Bronchial epithelial cell (primary cell): ENCODE results near the gene PPM1G. TPM values are rescaled to one million over a fixed set of nuclear protein-coding genes. Genes with fewer than 3 reads are reported as not detected.

ENCODE experiments used
- DNase-seq: peaks from one replicate; pipeline ENCODE4 v3.0.0-alpha.2; 2010; ENCODE audit warnings: low read depth
- FAIRE-seq: peaks from 2 replicates; lab custom pipeline; 2011; peaks lifted over from hg19 to GRCh38; lab: Jason Lieb, UNC
- H3K27me3 ChIP-seq: 2 replicates; pipeline ENCODE4 v1.5.1; 2011; ENCODE audit warnings: low read length; ENCODE audit not compliant: control insufficient read depth, insufficient read depth
- H3K36me3 ChIP-seq: 2 replicates; pipeline ENCODE4 v1.5.1; 2011; ENCODE audit warnings: low read length; ENCODE audit not compliant: control insufficient read depth, insufficient read depth
- H3K4me3 ChIP-seq: 2 replicates; pipeline ENCODE4 v1.5.1; 2011; ENCODE audit warnings: mild to moderate bottlenecking, low read depth, low read length, control low read depth
- total RNA-seq: library from RNA; depleted of rRNA; stranded (reverse); fragments of >200 nt; gene quantifications from 2 replicates; pipeline ENCODE4 v1.2.1, GENCODE V29; 2014
- TF ChIP-seq, protein P1 (sequence below): IDR thresholded peaks from 2 replicates; pipeline ENCODE4 v1.5.1; 2011; ENCODE audit warnings: mild to moderate bottlenecking, moderate library complexity, low read length, control low read depth, inconsistent platforms; ENCODE audit not compliant: insufficient read depth, severe bottlenecking

The PPM1G gene
- total RNA-seq, 1 donor from 2014 or later = 143 TPM

DNA sequence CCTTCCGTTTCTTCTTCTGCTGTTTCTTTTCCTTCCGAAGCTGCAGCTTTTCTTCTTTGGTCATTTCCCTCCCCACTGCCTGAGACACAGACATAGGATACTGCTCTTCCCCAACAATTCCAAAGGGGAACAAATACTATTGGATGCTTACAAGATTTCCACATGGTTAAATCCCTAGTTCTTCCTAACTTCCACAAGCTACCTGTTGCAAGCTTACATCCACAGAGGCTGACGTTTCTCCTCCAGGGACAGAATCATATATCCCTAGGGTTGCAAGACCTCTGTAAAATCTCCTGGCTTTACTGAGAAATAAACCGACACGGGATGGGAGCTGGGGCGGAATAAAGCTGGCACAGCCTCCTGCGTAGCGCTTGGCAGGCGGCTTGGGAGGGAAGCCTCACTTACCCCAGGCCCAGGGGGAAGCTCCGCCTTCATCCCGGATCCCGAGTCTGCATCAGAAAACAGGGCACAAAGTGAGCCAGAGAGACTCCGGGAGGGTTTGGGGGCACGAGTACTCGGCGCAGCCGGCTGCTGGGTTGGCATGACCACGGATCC is 39.8 kb downstream of the PPM1G start:
- peak; percentile 45 for DNase-seq
- Histone ChIP-seq H3K4me3 (peak overlapping the region; percentile 98), H3K27me3 (no peaks in the 10 kb centered on the region), H3K36me3 (peaks cover 25% of the 10 kb centered on the region)
- no peak for FAIRE-seq
- TF ChIP-seq, protein P1, sequence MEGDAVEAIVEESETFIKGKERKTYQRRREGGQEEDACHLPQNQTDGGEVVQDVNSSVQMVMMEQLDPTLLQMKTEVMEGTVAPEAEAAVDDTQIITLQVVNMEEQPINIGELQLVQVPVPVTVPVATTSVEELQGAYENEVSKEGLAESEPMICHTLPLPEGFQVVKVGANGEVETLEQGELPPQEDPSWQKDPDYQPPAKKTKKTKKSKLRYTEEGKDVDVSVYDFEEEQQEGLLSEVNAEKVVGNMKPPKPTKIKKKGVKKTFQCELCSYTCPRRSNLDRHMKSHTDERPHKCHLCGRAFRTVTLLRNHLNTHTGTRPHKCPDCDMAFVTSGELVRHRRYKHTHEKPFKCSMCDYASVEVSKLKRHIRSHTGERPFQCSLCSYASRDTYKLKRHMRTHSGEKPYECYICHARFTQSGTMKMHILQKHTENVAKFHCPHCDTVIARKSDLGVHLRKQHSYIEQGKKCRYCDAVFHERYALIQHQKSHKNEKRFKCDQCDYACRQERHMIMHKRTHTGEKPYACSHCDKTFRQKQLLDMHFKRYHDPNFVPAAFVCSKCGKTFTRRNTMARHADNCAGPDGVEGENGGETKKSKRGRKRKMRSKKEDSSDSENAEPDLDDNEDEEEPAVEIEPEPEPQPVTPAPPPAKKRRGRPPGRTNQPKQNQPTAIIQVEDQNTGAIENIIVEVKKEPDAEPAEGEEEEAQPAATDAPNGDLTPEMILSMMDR = no peak

DNA sequence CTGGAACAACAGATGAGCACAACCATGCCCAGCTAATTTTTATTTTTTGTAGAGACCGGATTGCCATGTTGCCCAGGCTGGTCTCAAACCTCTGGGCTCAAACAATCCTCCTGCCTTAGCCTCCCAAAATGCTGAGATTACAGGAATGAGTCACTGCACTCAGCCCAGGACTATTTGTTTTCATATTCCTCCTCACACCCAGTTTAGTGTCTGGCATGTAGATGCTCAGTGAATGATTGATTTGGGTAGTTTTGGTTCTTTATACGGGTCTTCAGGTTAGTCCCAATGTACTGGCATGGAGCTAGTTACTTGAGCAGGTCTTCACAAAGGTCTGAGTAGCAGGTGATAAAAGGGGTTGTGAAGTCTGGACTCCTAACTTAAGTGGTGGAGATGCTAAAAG is 45.5 kb downstream of the PPM1G start:
- DNase-seq (no peak), FAIRE-seq (no peak)
- H3K4me3 ChIP-seq = no peak overlapping the region
- TF ChIP-seq, protein P1 = no peak
- no peaks in the 10 kb centered on the region for H3K27me3 ChIP-seq
- peaks cover 18% of the 10 kb centered on the region for H3K36me3 ChIP-seq

DNA sequence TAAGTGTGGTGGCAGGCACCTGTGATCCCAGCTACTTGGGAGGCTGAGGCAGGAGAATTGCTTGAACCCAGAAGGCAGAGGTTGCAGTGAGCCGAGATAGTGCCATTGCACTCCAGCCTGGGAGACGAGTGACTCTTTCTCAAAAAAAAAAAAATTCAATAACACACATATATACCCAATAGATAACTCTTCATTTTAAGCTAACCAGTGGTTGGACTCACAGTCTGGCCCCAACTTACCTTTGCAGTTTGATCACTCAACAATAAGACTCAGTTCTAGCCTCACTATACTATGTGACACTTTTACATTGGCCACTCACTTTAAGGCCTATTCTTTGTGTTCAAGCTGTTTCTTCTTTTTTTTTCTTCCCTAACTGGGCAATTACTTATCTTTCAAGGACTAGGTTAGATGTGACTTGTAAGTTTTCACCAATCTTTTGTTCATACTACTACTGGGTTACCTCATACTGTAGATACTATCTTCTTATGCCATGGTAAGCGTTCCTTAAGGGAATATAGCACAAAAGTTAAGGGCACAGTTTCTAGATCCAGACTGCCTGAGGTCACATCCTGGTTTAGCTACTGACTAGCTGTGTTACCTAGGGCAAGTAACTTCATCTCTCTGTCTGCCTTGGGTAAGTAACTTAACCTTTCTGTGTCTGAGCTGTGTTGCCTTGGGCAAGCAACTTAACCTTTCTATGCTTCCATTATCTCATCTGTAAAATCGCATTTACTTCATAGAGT is 46.5 kb downstream of the PPM1G start:
- H3K27me3 ChIP-seq = no peaks in the 10 kb centered on the region
- FAIRE-seq = no peak
- H3K36me3 ChIP-seq = peaks cover 12% of the 10 kb centered on the region
- TF ChIP-seq, protein P1 = no peak
- no peak for DNase-seq
- no peak overlapping the region for H3K4me3 ChIP-seq

DNA sequence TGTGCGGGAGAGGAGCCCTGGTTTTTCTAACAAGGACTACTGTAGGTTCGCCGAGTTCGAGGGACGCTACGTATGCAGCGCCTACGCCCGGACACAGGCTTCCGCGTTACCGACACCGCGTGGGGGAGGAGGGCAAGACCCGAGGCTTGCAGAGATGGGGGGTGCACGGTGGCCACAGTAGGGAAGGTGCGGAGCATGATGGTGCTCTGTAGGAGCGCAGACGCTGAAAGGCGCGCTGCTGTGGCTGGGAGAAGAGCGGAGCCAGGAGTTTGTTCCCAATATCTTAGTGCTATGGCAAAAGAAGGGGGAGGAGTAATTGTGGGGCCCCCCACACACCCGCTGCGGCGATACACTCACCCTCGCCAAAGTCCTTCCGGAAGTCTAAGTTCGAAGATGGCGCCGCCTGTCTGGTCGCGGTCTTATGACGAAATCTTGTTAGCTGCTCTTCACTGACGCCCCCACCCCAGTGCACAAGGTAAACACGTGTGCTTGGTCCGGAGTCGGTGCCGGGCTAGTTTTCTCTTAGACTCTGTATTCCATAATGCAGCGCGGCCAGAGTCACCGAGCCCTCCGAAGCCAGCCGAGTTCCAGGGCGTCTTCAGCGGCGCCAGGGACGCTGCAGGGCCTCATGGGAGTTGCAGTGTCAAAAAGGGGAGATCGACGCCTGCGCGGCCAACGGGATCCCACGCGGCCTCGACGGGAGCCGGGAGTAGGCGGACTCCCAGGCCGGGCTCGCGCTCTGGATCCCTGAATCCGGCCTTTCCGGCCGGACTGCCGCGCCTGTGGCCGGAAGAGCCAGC is 52.8 kb downstream of the PPM1G start, which contains the start of gene GTF3C2:
TSS of gene GTF3C2 (minus strand) at position 383 of the 800 bp plus-strand sequence. CDS start 13,210 bp downstream, outside the sequence.
- peak within 1 kb of the TSS; percentile 94 for H3K4me3 ChIP-seq
- TF ChIP-seq, protein P1 = no peak
- H3K27me3 ChIP-seq = no peaks in the 10 kb centered on the region
- DNase-seq = peak; percentile 88
- no peak for FAIRE-seq
- no peaks in the 10 kb centered on the region for H3K36me3 ChIP-seq

DNA sequence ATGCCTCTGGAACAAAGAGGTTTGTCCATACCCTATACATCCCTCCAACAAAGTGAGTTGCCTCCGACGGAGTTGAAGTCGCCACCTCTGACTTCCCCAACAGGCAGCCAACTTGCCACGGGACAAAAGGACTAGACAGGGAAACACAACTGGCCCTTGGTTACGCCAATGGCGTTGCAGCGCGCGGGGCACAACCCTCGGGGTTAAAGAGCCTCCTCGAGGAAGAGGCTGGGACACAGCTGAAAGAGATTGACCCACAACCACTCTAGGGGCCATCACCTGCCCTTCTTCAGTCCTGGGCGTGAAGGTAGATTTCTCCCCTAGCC is 53.4 kb downstream of the PPM1G start:
- no peaks in the 10 kb centered on the region for H3K27me3 ChIP-seq
- TF ChIP-seq, protein P1 = no peak
- DNase-seq (peak; percentile 40), FAIRE-seq (no peak)
- H3K36me3 ChIP-seq = no peaks in the 10 kb centered on the region
- peak overlapping the region; percentile 94 for H3K4me3 ChIP-seq
